ENCODE data around the gene EGFL7. TPM values are rescaled to one million over a fixed set of nuclear protein-coding genes. Genes with fewer than 3 reads are reported as not detected.

Gene EGFL7
- total RNA-seq, 3 donors from 2014 or later (not counting 1 experiment from before 2014, with no cell fraction given) = 0.28 to 0.47 (median 0.29) TPM

DNA sequence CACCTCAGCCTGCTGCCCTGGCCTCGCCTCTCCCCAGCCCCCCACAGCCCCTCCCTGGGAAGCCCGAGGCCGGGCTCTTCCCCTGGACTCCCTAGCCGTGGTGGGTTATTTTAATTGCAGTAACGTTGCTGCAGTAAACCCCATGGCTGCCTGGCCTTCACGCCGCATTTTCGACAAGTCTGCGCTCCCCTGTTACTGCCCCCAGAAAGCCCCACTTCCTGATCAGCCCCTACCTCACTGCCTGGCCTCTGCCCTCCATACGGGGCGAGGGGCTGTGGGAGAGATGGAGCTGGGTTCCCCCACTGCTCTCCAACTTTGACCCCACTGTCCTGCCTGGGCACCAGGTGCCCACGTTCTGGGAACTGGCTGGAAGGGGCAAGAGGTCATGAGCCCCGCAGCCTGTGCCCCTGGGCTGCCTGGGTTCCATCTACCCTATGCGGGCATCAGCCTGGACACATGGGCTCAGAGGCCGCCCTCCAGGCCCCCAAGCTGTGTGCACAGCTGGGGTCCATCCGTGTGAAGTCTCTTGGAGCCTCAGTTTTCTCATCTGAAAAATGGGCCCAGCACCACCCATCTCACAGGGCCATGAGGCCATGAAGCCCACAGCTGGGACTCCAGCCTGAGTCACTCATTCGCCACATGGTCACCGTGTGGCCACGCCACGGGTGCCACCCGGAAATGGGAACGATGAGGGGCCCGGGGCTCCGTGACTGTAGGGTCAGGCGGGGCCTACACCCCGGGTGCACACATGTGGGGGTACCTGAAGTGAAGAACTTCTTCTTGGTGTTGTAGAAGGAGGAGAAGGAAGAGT is 11.5 kb downstream of the EGFL7 start:
- Mint-ChIP-seq H3K27me3 (ENCODE audit: low read depth in 2 of 2) (no peaks in the 10 kb centered on the region), H3K4me1 (peaks cover 0 to under 1% of the 10 kb centered on the region in 2 donors), H3K36me3 (no peaks in the 10 kb centered on the region), H3K4me3 (no peak overlapping the region), H3K9me3 (no peaks in the 10 kb centered on the region), H3K27ac (no peak overlapping the region)
- H3K36me3 ChIP-seq (ENCODE audit: control insufficient read depth, insufficient read depth, low read length) = no peaks in the 10 kb centered on the region
- TF ChIP-seq, protein P1, sequence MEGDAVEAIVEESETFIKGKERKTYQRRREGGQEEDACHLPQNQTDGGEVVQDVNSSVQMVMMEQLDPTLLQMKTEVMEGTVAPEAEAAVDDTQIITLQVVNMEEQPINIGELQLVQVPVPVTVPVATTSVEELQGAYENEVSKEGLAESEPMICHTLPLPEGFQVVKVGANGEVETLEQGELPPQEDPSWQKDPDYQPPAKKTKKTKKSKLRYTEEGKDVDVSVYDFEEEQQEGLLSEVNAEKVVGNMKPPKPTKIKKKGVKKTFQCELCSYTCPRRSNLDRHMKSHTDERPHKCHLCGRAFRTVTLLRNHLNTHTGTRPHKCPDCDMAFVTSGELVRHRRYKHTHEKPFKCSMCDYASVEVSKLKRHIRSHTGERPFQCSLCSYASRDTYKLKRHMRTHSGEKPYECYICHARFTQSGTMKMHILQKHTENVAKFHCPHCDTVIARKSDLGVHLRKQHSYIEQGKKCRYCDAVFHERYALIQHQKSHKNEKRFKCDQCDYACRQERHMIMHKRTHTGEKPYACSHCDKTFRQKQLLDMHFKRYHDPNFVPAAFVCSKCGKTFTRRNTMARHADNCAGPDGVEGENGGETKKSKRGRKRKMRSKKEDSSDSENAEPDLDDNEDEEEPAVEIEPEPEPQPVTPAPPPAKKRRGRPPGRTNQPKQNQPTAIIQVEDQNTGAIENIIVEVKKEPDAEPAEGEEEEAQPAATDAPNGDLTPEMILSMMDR (IDR thresholded peaks at IDR 0.05) = no peak
- intact Hi-C loops (cut with micrococcal nuclease) = no loop called here
- H3K9me3 ChIP-seq (ENCODE audit: control insufficient read depth, insufficient read depth, low read length) = no peaks in the 10 kb centered on the region
- no peak overlapping the region for H3K4me3 ChIP-seq (ENCODE audit: low read length)
- H3K27me3 ChIP-seq (ENCODE audit: control insufficient read depth, insufficient read depth, low read length) = no peaks in the 10 kb centered on the region
- DNase-seq (no peak), ATAC-seq (no peak)
- peaks cover 2% of the 10 kb centered on the region for H3K4me1 ChIP-seq (ENCODE audit: control insufficient read depth, insufficient read depth, low read length)
- no peak overlapping the region for H3K27ac ChIP-seq (ENCODE audit: low read length)
- 75% methylated on average over 26 of the region's 26 CpGs for WGBS (ENCODE audit: insufficient coverage)

DNA sequence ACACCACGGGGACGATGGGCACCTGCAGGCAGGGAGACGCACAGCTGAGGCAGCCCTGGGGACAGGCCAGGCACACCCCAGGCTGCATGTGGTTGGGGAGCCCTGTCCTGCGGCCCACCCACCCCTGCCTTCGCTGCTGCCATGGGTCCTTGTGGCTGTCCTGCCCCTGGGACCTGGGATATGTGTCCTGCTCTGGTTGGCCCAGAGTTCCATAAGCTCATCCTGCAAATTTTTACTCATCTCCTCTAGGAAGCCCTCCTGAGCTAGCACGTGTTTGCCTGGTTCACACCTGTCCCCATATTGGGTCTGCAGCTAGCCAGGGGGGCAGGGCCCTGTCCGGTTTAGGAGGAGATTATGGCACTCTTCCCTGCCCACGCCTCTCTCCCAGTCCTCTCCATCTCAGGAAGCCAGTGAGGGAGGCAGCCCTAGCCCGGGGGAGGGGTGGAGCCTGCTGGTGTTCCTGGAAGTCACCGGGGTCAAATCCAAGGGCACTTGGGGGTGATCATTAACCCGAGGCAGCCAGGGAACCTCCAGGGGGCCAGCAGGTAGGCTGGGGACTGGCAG is 12.2 kb downstream of the EGFL7 start:
- no peak for DNase-seq
- Histone ChIP-seq H3K36me3 (ENCODE audit: control insufficient read depth, insufficient read depth, low read length) (no peaks in the 10 kb centered on the region), H3K4me3 (ENCODE audit: low read length) (no peak overlapping the region), H3K9me3 (ENCODE audit: control insufficient read depth, insufficient read depth, low read length) (no peaks in the 10 kb centered on the region), H3K4me1 (ENCODE audit: control insufficient read depth, insufficient read depth, low read length) (peaks cover 3% of the 10 kb centered on the region), H3K27ac (ENCODE audit: low read length) (no peak overlapping the region), H3K27me3 (ENCODE audit: control insufficient read depth, insufficient read depth, low read length) (no peaks in the 10 kb centered on the region)
- TF ChIP-seq, protein P1 (IDR thresholded peaks at IDR 0.05) = no peak
- Mint-ChIP-seq H3K4me3 (no peak overlapping the region), H3K4me1 (peaks cover 0 to 8% of the 10 kb centered on the region in 2 donors), H3K36me3 (no peaks in the 10 kb centered on the region), H3K9me3 (no peaks in the 10 kb centered on the region), H3K27ac (no peak overlapping the region), H3K27me3 (ENCODE audit: low read depth in 2 of 2) (no peaks in the 10 kb centered on the region)
- no peak for ATAC-seq
- WGBS (ENCODE audit: insufficient coverage) = 83% methylated on average over 11 of the region's 11 CpGs
- intact Hi-C loops (cut with micrococcal nuclease) = no loop called here

DNA sequence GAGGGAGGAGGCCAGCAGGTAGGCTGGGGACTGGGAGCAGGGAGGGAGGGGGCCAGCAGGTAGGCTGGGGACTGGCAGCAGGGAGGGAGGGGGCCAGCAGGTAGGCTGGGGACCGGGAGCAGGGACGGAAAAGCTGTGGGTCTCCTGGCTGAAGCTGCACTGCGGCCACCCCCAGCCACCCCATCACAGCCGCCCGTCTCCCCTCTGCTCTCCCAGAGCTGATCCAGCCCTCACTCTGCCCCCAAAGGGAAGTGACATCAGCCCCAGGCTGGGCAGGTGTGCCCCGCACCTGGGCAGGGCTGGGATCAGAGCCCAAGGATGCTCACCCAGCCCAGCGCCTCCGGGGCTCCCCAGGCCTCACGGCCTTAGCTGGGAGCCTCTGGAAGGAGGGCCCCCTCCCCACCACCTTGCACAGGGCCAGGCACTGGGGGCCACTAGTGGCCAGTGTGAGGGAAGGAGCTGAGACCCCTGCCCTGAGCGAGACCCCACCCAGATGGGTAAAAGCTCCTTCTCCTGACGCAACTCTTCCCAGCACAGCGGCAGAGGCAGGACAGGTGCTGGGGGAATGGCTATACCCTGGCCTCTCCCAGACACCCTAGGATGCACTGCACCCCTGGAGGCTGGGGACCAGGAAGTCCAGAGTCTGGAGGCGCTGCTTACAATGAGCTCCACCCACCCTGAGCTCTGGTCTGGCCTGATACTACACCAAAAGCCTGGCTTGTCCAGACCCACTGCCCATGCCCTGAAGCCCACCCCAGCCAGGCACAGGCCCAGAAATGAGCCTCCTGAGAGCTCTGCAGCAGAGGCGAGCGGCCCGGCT is 13.0 kb downstream of the EGFL7 start:
- no peaks in the 10 kb centered on the region for H3K9me3 Mint-ChIP-seq
- no peaks in the 10 kb centered on the region for H3K9me3 ChIP-seq (ENCODE audit: control insufficient read depth, insufficient read depth, low read length)
- no peaks in the 10 kb centered on the region for H3K36me3 ChIP-seq (ENCODE audit: control insufficient read depth, insufficient read depth, low read length)
- ATAC-seq = no peak
- H3K4me1 ChIP-seq (ENCODE audit: control insufficient read depth, insufficient read depth, low read length) = peaks cover 3% of the 10 kb centered on the region
- no peaks in the 10 kb centered on the region for H3K27me3 Mint-ChIP-seq (ENCODE audit: low read depth in 2 of 2)
- no peak overlapping the region for H3K27ac Mint-ChIP-seq
- H3K27me3 ChIP-seq (ENCODE audit: control insufficient read depth, insufficient read depth, low read length) = no peaks in the 10 kb centered on the region
- H3K4me1 Mint-ChIP-seq = peaks cover 0 to 9% of the 10 kb centered on the region in 2 donors
- H3K36me3 Mint-ChIP-seq = no peaks in the 10 kb centered on the region
- TF ChIP-seq, protein P1 (IDR thresholded peaks at IDR 0.05) = no peak
- DNase-seq = no peak
- intact Hi-C loops (cut with micrococcal nuclease) = no loop called here
- no peak overlapping the region for H3K4me3 ChIP-seq (ENCODE audit: low read length)
- WGBS (ENCODE audit: insufficient coverage) = 90% methylated on average over 15 of the region's 16 CpGs
- H3K4me3 Mint-ChIP-seq = no peak overlapping the region
- no peak overlapping the region for H3K27ac ChIP-seq (ENCODE audit: low read length)
